Measurements from ENCODE around the gene SLC24A4.

The SLC24A4 gene

GRCh38 chr14:92475451-92476187, 152.7 kb downstream of the SLC24A4 start:
- Histone ChIP-seq H3K9ac (ENCODE audit: low read length) (no peak overlapping the region), H3K4me3 (ENCODE audit: low read length) (no peak overlapping the region), H3K9me3 (ENCODE audit: control insufficient read depth, low read depth, low read length) (no peaks in the 10 kb centered on the region), H3K4me1 (ENCODE audit: control insufficient read depth, low read depth, low read length) (peaks cover 19% of the 10 kb centered on the region), H3K36me3 (ENCODE audit: control insufficient read depth, low read depth, low read length) (no peaks in the 10 kb centered on the region), H3K27ac (ENCODE audit: low read length) (no peak overlapping the region), H3K27me3 (ENCODE audit: control insufficient read depth, insufficient read depth, low read length) (no peaks in the 10 kb centered on the region)

GRCh38 chr14:92480856-92481255, 157.9 kb downstream of the SLC24A4 start:
- Histone ChIP-seq H3K27me3 (ENCODE audit: control insufficient read depth, insufficient read depth, low read length) (no peaks in the 10 kb centered on the region), H3K27ac (ENCODE audit: low read length) (no peak overlapping the region), H3K36me3 (ENCODE audit: control insufficient read depth, low read depth, low read length) (no peaks in the 10 kb centered on the region)

GRCh38 chr14:92481386-92481785, 158.4 kb downstream of the SLC24A4 start:
- H3K4me1 ChIP-seq (ENCODE audit: control insufficient read depth, low read depth, low read length), result no peaks in the 10 kb centered on the region
- H3K9ac ChIP-seq (ENCODE audit: low read length), result no peak overlapping the region
- H3K27ac ChIP-seq (ENCODE audit: low read length), result no peak overlapping the region
- H3K36me3 ChIP-seq (ENCODE audit: control insufficient read depth, low read depth, low read length), result no peaks in the 10 kb centered on the region
- H3K27me3 ChIP-seq (ENCODE audit: control insufficient read depth, insufficient read depth, low read length), result no peaks in the 10 kb centered on the region
- no peak overlapping the region for H3K4me3 ChIP-seq (ENCODE audit: low read length)
- H3K9me3 ChIP-seq (ENCODE audit: control insufficient read depth, low read depth, low read length), result no peaks in the 10 kb centered on the region

More at GRCh38 chr14:92480856-92481255, 157.9 kb downstream of the SLC24A4 start:
- Histone ChIP-seq H3K4me1 (ENCODE audit: control insufficient read depth, low read depth, low read length) (no peaks in the 10 kb centered on the region), H3K9me3 (ENCODE audit: control insufficient read depth, low read depth, low read length) (no peaks in the 10 kb centered on the region), H3K4me3 (ENCODE audit: low read length) (no peak overlapping the region), H3K9ac (ENCODE audit: low read length) (no peak overlapping the region)

- Histone ChIP-seq H3K27ac (ENCODE audit: low read length) (no peak overlapping the region), H3K27me3 (ENCODE audit: control insufficient read depth, insufficient read depth, low read length) (no peaks in the 10 kb centered on the region), H3K4me1 (ENCODE audit: control insufficient read depth, low read depth, low read length) (no peaks in the 10 kb centered on the region), H3K9ac (ENCODE audit: low read length) (no peak overlapping the region), H3K36me3 (ENCODE audit: control insufficient read depth, low read depth, low read length) (no peaks in the 10 kb centered on the region), H3K4me3 (ENCODE audit: low read length) (no peak overlapping the region), H3K9me3 (ENCODE audit: control insufficient read depth, low read depth, low read length) (no peaks in the 10 kb centered on the region)
These were observed 159.0 kb downstream of the SLC24A4 start for GRCh38 chr14:92481811-92482555.

- no peak overlapping the region for H3K27ac ChIP-seq (ENCODE audit: low read length)
- H3K9me3 ChIP-seq (ENCODE audit: control insufficient read depth, low read depth, low read length), result no peaks in the 10 kb centered on the region
- no peaks in the 10 kb centered on the region for H3K36me3 ChIP-seq (ENCODE audit: control insufficient read depth, low read depth, low read length)
- H3K9ac ChIP-seq (ENCODE audit: low read length), result no peak overlapping the region
- H3K4me3 ChIP-seq (ENCODE audit: low read length), result no peak overlapping the region
- H3K27me3 ChIP-seq (ENCODE audit: control insufficient read depth, insufficient read depth, low read length), result no peaks in the 10 kb centered on the region
- peaks cover 5% of the 10 kb centered on the region for H3K4me1 ChIP-seq (ENCODE audit: control insufficient read depth, low read depth, low read length)
These were observed 159.8 kb downstream of the SLC24A4 start for GRCh38 chr14:92482621-92483319.

- Histone ChIP-seq H3K4me3 (ENCODE audit: low read length) (no peak overlapping the region), H3K27me3 (ENCODE audit: control insufficient read depth, insufficient read depth, low read length) (no peaks in the 10 kb centered on the region), H3K36me3 (ENCODE audit: control insufficient read depth, low read depth, low read length) (no peaks in the 10 kb centered on the region), H3K9me3 (ENCODE audit: control insufficient read depth, low read depth, low read length) (no peaks in the 10 kb centered on the region), H3K4me1 (ENCODE audit: control insufficient read depth, low read depth, low read length) (peaks cover 7% of the 10 kb centered on the region), H3K9ac (ENCODE audit: low read length) (no peak overlapping the region), H3K27ac (ENCODE audit: low read length) (no peak overlapping the region)
These were observed 161.3 kb downstream of the SLC24A4 start for GRCh38 chr14:92484132-92484823.

GRCh38 chr14:92486881-92487280, 163.9 kb downstream of the SLC24A4 start:
- Histone ChIP-seq H3K27ac (ENCODE audit: low read length) (no peak overlapping the region), H3K27me3 (ENCODE audit: control insufficient read depth, insufficient read depth, low read length) (no peaks in the 10 kb centered on the region), H3K4me1 (ENCODE audit: control insufficient read depth, low read depth, low read length) (peaks cover 7% of the 10 kb centered on the region), H3K9me3 (ENCODE audit: control insufficient read depth, low read depth, low read length) (no peaks in the 10 kb centered on the region), H3K36me3 (ENCODE audit: control insufficient read depth, low read depth, low read length) (no peaks in the 10 kb centered on the region), H3K9ac (ENCODE audit: low read length) (no peak overlapping the region), H3K4me3 (ENCODE audit: low read length) (no peak overlapping the region)

GRCh38 chr14:92487513-92488133, 164.7 kb downstream of the SLC24A4 start:
- Histone ChIP-seq H3K36me3 (ENCODE audit: control insufficient read depth, low read depth, low read length) (no peaks in the 10 kb centered on the region), H3K9ac (ENCODE audit: low read length) (no peak overlapping the region), H3K4me3 (ENCODE audit: low read length) (no peak overlapping the region), H3K27ac (ENCODE audit: low read length) (no peak overlapping the region), H3K27me3 (ENCODE audit: control insufficient read depth, insufficient read depth, low read length) (no peaks in the 10 kb centered on the region), H3K9me3 (ENCODE audit: control insufficient read depth, low read depth, low read length) (no peaks in the 10 kb centered on the region), H3K4me1 (ENCODE audit: control insufficient read depth, low read depth, low read length) (peaks cover 7% of the 10 kb centered on the region)

- no peak overlapping the region for H3K9ac ChIP-seq (ENCODE audit: low read length)
- no peaks in the 10 kb centered on the region for H3K27me3 ChIP-seq (ENCODE audit: control insufficient read depth, insufficient read depth, low read length)
- peaks cover 7% of the 10 kb centered on the region for H3K4me1 ChIP-seq (ENCODE audit: control insufficient read depth, low read depth, low read length)
- no peak overlapping the region for H3K4me3 ChIP-seq (ENCODE audit: low read length)
- no peak overlapping the region for H3K27ac ChIP-seq (ENCODE audit: low read length)
- H3K9me3 ChIP-seq (ENCODE audit: control insufficient read depth, low read depth, low read length), result no peaks in the 10 kb centered on the region
- no peaks in the 10 kb centered on the region for H3K36me3 ChIP-seq (ENCODE audit: control insufficient read depth, low read depth, low read length)
These were observed 166.7 kb downstream of the SLC24A4 start for GRCh38 chr14:92489394-92490238.

GRCh38 chr14:92490239-92490959, 167.4 kb downstream of the SLC24A4 start:
- H3K4me3 ChIP-seq (ENCODE audit: low read length), result no peak overlapping the region
- no peak overlapping the region for H3K27ac ChIP-seq (ENCODE audit: low read length)
- no peaks in the 10 kb centered on the region for H3K36me3 ChIP-seq (ENCODE audit: control insufficient read depth, low read depth, low read length)
- H3K4me1 ChIP-seq (ENCODE audit: control insufficient read depth, low read depth, low read length), result peaks cover 7% of the 10 kb centered on the region
- H3K9ac ChIP-seq (ENCODE audit: low read length), result no peak overlapping the region
- no peaks in the 10 kb centered on the region for H3K9me3 ChIP-seq (ENCODE audit: control insufficient read depth, low read depth, low read length)
- H3K27me3 ChIP-seq (ENCODE audit: control insufficient read depth, insufficient read depth, low read length), result no peaks in the 10 kb centered on the region

Measured in iPS-18a (cell line).